B cell (primary cell): ENCODE measurements around the gene SWSAP1. TPM values are rescaled to one million over a fixed set of nuclear protein-coding genes. Genes with fewer than 3 reads are reported as not detected.
A peak's percentile ranks its signal among the peaks of the same experiment; 100 is the strongest.

Experiments used
- ATAC-seq: fragments of 200-7000 bp; cut with Tn5 transposase; one replicate; pipeline ENCODE4 v1.10.0; 2021; ENCODE audit warnings: low read depth, mild to moderate bottlenecking, moderate number of reproducible peaks, moderate library complexity
- CTCF ChIA-PET: fragments of 350-600 bp; sonication (Branson Sonifier 250); formaldehyde crosslinking; loops from one replicate; lab custom pipeline; 2021; ENCODE audit warnings: antibody characterized with exemption, inconsistent platforms; lab: Charles Lee
- POLR2A ChIA-PET: fragments of 350-600 bp; sonication (Branson Sonifier 250); formaldehyde crosslinking; loops from one replicate; lab custom pipeline; 2021; ENCODE audit warnings: antibody characterized with exemption; lab: Charles Lee
- DNase-seq: peaks from one replicate; pipeline ENCODE4 v3.0.0; 2013
- H2AFZ ChIP-seq: 2 replicates; pipeline ENCODE4 v1.6.1; 2012; ENCODE audit warnings: mild to moderate bottlenecking, low read depth, low read length; ENCODE audit not compliant: insufficient read depth, poor library complexity, severe bottlenecking
- H3K27ac ChIP-seq, 2 donors: 1 replicate in 1 of 2; 2 replicates in 1 of 2; pipeline ENCODE4 v1.5.1; 2012 to 2013; ENCODE audit warnings: low read length in 2 of 2, mild to moderate bottlenecking in 2 of 2, moderate library complexity in 1 of 2
- H3K27me3 ChIP-seq, 4 experiments: fragments of 200-600 bp in 1 of 4; sonication (generic) in 1 of 4; replicated peaks in 1 of 4; 1 replicate in 2 of 4; 2 replicates in 2 of 4; pipeline versions ENCODE4 v1.6.1 to v1.7.0; 2013 to 2016; ENCODE audit warnings: low read length in 3 of 4, mild to moderate bottlenecking in 2 of 4, mixed read lengths in 1 of 4, moderate library complexity in 1 of 4; ENCODE audit not compliant: insufficient read depth in 4 of 4, control insufficient read depth in 3 of 4; ENCODE audit errors: control extremely low read depth in 1 of 4
- H3K36me3 ChIP-seq, 2 experiments: replicated peaks in 1 of 2; 1 replicate in 1 of 2; 2 replicates in 1 of 2; pipeline versions ENCODE4 v1.6.1 to v1.7.1; 2013; ENCODE audit warnings: low read length in 1 of 2; ENCODE audit not compliant: insufficient read depth in 2 of 2, control insufficient read depth in 1 of 2; ENCODE audit errors: control extremely low read depth in 1 of 2, extremely low read depth in 1 of 2
- H3K4me1 ChIP-seq, 2 donors: fragments of 200-600 bp in 1 of 2; sonication (generic) in 1 of 2; 1 replicate in 1 of 2; 2 replicates in 1 of 2; pipeline versions ENCODE4 v1.5.1 to v1.6.1; 2013 to 2017; ENCODE audit warnings: low read length in 2 of 2; ENCODE audit not compliant: control insufficient read depth in 2 of 2, insufficient read depth in 2 of 2
- H3K4me2 ChIP-seq: replicated peaks from 2 replicates; pipeline ENCODE3; 2012; ENCODE audit warnings: mild to moderate bottlenecking, low read depth, low read length; ENCODE audit not compliant: poor library complexity, severe bottlenecking
- H3K4me3 ChIP-seq, 5 experiments: fragments of 200-600 bp in 1 of 5; sonication (generic) in 1 of 5; 1 replicate in 3 of 5; 2 replicates in 2 of 5; pipeline versions ENCODE4 v1.5.1 to v1.7.0; 2011 to 2016; ENCODE audit warnings: low read length in 4 of 5, mild to moderate bottlenecking in 4 of 5, low read depth in 2 of 5, control low read depth in 1 of 5, moderate library complexity in 1 of 5; ENCODE audit not compliant: insufficient read depth in 1 of 5; ENCODE audit errors: control extremely low read depth in 1 of 5, extremely low read depth in 1 of 5
- H3K79me2 ChIP-seq: fragments of 200-600 bp; sonication (generic); one replicate; pipeline ENCODE4 v1.6.0; 2016; ENCODE audit warnings: low read length; ENCODE audit not compliant: control insufficient read depth, insufficient read depth
- H3K9ac ChIP-seq: fragments of 200-600 bp; sonication (generic); 2 replicates; pipeline ENCODE4 v1.6.1; 2017; ENCODE audit warnings: mild to moderate bottlenecking, low read length, moderate library complexity
- H3K9me3 ChIP-seq, 3 donors: one replicate each; pipeline versions ENCODE4 v1.6.1 to v1.7.1; 2013; ENCODE audit warnings: low read length in 2 of 3; ENCODE audit not compliant: control insufficient read depth in 2 of 3, insufficient read depth in 1 of 3; ENCODE audit errors: control extremely low read depth in 1 of 3
- H4K20me1 ChIP-seq: 2 replicates; pipeline ENCODE4 v1.6.0; 2012; ENCODE audit warnings: mild to moderate bottlenecking, low read length; ENCODE audit not compliant: insufficient read depth, control insufficient read depth, poor library complexity, severe bottlenecking
- H3K27ac Mint-ChIP-seq: one replicate; pipeline ENCODE4 v1.8.0; 2021; ENCODE audit warnings: mixed read lengths
- H3K27me3 Mint-ChIP-seq: one replicate; pipeline ENCODE4 v1.8.0; 2021; ENCODE audit warnings: mixed read lengths
- H3K4me1 Mint-ChIP-seq: one replicate; pipeline ENCODE4 v1.8.0; 2021; ENCODE audit warnings: mixed read lengths
- H3K4me3 Mint-ChIP-seq: one replicate; pipeline ENCODE4 v1.8.0; 2021; ENCODE audit warnings: mixed read lengths
- H3K9me3 Mint-ChIP-seq: one replicate; pipeline ENCODE4 v1.8.0; 2022; ENCODE audit warnings: mixed read lengths; ENCODE audit not compliant: insufficient read depth
- EZH2 ChIP-seq: IDR thresholded peaks from 2 replicates; pipeline ENCODE4 v1.6.1; 2012; ENCODE audit warnings: borderline replicate concordance, low read depth, mild to moderate bottlenecking, moderate library complexity, low read length; ENCODE audit not compliant: insufficient read depth, poor library complexity, severe bottlenecking
- WGBS: methylation state at CpG from one replicate; pipeline ENCODE4 v1.1.5; 2013; ENCODE audit warnings: missing lambda C conversion rate; ENCODE audit not compliant: insufficient coverage; 5-methylcytosine and 5-hydroxymethylcytosine counted together
- intact Hi-C: fragments of 100-400 bp; cut with micrococcal nuclease; formaldehyde crosslinking; loops from one replicate; pipeline ENCODE4 v1.10.0; 2022
- polyA plus RNA-seq: library from polyadenylated mRNA; depleted of rRNA; stranded (reverse); fragments of >200 nt; gene quantifications from 2 replicates; pipeline ENCODE4 v1.2.3, GENCODE V29; 2012
- total RNA-seq, 2 donors: library from RNA; stranded (reverse); fragments of 120-200 nt in 1 of 2; gene quantifications; 1 replicate in 1 of 2; 2 replicates in 1 of 2; pipeline versions ENCODE4 v1.2.3 to v1.2.4, GENCODE V29; 2013 to 2022
- TF ChIP-seq, protein P1 (sequence below): fragments of 200-600 bp; IDR thresholded peaks from one replicate; pipeline ENCODE4 v1.8.0; 2022; ENCODE audit warnings: antibody characterized with exemption, mild to moderate bottlenecking

SWSAP1 gene
- total and polyA plus RNA-seq, 2 donors (not counting 1 experiment from before 2014, with no cell fraction given) = 5.0 to 7.6 TPM

DNA sequence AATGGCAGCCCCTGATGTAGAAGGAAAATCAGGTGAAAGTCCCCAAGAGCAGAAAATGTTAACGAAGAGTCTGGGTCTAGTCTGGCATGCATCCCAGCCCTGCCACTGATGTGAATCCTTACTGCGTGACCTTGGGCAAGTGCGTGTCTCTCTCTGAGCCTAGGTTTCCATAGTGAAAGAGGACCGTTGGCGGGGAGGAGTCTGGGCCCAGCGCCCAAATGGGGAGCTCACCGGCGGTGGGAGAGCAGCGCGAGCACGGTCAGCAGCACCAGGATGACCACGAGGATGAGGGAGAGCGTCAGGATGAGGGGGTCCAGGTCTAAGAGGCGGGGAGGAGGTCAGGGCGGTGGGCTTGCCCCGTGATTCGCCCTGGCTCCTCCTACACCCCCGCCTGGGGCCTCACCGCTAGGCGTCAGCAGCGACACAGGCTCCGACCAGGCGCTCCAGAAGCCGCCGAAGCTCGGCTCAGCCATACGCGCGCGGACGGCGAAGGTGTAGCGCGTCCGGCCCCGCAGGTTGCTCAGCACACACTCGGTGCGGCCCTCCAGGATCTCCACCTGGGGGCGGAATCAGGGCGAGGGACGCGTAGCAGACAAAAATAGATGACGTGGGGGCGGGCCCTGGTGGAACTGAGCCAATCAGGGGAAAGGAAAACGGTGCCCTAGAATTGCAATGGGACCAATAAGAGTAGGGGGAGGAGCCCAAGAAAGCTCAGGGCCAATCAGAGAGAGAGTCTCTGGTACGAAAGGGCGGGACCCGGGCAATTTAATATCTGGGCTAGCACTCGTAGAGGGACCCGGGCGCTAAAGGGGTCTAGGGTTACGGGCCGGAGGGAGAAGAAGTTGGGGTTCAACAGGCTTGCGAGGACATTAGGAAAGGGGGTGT lies 6.4 kb downstream of the SWSAP1 start:
- ChIA-PET CTCF (interaction anchor here (0.6 to 4.0 kb wide), 36 partner anchors 10 to 516 kb away, joined by 3 to 41 read pairs (median 4); partner anchors contain the start of genes CCDC159, ELAVL3, ELOF1 and ODAD3), POLR2A (interaction anchor here (0.5 to 2.0 kb wide), 9 partner anchors 35 to 606 kb away, joined by 3 to 16 read pairs (median 5); partner anchors contain the start of genes CCDC159, ODAD3, PRKCSH and RGL3)
- Mint-ChIP-seq H3K4me1 (peaks cover 48% of the 10 kb centered on the region), H3K27me3 (no peaks in the 10 kb centered on the region), H3K27ac (peak overlapping the region; percentile 95), H3K4me3 (peak overlapping the region; percentile 94), H3K9me3 (no peaks in the 10 kb centered on the region)
- peak overlapping the region; percentile 68 for H3K9ac ChIP-seq
- TF ChIP-seq, protein P1, sequence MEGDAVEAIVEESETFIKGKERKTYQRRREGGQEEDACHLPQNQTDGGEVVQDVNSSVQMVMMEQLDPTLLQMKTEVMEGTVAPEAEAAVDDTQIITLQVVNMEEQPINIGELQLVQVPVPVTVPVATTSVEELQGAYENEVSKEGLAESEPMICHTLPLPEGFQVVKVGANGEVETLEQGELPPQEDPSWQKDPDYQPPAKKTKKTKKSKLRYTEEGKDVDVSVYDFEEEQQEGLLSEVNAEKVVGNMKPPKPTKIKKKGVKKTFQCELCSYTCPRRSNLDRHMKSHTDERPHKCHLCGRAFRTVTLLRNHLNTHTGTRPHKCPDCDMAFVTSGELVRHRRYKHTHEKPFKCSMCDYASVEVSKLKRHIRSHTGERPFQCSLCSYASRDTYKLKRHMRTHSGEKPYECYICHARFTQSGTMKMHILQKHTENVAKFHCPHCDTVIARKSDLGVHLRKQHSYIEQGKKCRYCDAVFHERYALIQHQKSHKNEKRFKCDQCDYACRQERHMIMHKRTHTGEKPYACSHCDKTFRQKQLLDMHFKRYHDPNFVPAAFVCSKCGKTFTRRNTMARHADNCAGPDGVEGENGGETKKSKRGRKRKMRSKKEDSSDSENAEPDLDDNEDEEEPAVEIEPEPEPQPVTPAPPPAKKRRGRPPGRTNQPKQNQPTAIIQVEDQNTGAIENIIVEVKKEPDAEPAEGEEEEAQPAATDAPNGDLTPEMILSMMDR = peak; percentile 89
- no peak for TF ChIP-seq EZH2
- peaks cover 0 to 6% (median 2%) of the 10 kb centered on the region in 4 experiments for H3K27me3 ChIP-seq
- peak overlapping the region; percentile 87 to 93 for H3K27ac ChIP-seq
- peaks cover 0 to 11% (median 0%) of the 10 kb centered on the region in 3 donors for H3K9me3 ChIP-seq
- peak overlapping the region; percentile 51 to 65 (median 60) for H3K4me3 ChIP-seq
- H3K4me1 ChIP-seq = peaks cover 46 to 57% of the 10 kb centered on the region in 2 donors
- H2AFZ ChIP-seq = peak overlapping the region; percentile 81
- peak; percentile 82 for ATAC-seq
- DNase-seq = peak; percentile 99
- H4K20me1 ChIP-seq = no peaks in the 10 kb centered on the region
- H3K79me2 ChIP-seq = peaks cover 9% of the 10 kb centered on the region
- H3K4me2 ChIP-seq = peak overlapping the region; percentile 91
- intact Hi-C loops = loop anchor here (1.0 to 2.0 kb wide), 6 partner anchors 41 to 357 kb away; partner anchors contain the start of genes ODAD3, PRKCSH and ZNF823
- 1% methylated on average over 54 of the region's 54 CpGs for WGBS
- no peaks in the 10 kb centered on the region for H3K36me3 ChIP-seq
